ENCODE results near the gene NFKBIL1.
A peak's percentile ranks its signal among the peaks of the same experiment; 100 is the strongest.

Gene NFKBIL1

DNA sequence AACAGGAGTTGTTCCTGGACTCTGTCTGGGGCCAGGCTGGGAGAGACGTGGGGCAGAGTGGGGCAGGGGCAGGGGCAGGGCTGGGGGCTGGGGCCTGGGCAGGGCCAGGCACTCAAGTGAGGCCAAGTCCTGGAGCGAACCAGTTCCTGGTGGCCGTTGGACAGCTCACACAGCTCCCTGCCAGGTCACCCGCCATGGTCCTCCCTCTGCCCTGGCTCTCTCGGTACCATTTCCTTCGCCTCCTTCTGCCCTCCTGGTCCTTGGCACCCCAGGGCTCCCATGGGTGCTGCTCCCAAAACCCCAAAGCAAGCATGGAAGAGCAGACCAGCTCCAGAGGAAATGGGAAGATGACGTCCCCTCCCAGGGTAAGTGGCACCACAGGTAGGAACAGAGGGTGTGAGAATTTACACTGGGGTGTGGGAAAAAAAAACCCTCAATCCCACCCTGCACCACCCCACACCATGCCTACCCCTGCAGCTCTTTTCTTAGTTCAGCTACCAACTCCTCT is 18.5 kb upstream of the NFKBIL1 start, which contains the start of gene MCCD1:
Gene MCCD1 (plus strand): TSS at position 142 of the 508 bp plus-strand sequence. CDS start 53 bp downstream, at position 195.
- Histone ChIP-seq H3K36me3 (ENCODE audit: low read depth) (peaks cover 39% of the 10 kb centered on the region), H3K27me3 (ENCODE audit: insufficient read depth, poor library complexity, severe bottlenecking) (no peaks in the 10 kb centered on the region), H3K4me1 (ENCODE audit: insufficient read depth, poor library complexity, severe bottlenecking) (no peaks in the 10 kb centered on the region), H3K27ac (ENCODE audit: poor library complexity, severe bottlenecking) (no peak within 1 kb of the TSS), H3K4me3 (ENCODE audit: severe bottlenecking) (no peak within 1 kb of the TSS), H3K9me3 (ENCODE audit: severe bottlenecking) (no peaks in the 10 kb centered on the region)
- TF ChIP-seq, protein P1, sequence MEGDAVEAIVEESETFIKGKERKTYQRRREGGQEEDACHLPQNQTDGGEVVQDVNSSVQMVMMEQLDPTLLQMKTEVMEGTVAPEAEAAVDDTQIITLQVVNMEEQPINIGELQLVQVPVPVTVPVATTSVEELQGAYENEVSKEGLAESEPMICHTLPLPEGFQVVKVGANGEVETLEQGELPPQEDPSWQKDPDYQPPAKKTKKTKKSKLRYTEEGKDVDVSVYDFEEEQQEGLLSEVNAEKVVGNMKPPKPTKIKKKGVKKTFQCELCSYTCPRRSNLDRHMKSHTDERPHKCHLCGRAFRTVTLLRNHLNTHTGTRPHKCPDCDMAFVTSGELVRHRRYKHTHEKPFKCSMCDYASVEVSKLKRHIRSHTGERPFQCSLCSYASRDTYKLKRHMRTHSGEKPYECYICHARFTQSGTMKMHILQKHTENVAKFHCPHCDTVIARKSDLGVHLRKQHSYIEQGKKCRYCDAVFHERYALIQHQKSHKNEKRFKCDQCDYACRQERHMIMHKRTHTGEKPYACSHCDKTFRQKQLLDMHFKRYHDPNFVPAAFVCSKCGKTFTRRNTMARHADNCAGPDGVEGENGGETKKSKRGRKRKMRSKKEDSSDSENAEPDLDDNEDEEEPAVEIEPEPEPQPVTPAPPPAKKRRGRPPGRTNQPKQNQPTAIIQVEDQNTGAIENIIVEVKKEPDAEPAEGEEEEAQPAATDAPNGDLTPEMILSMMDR (IDR thresholded peaks at IDR 0.05; ENCODE audit: poor library complexity, severe bottlenecking) = no peak
- ATAC-seq (ENCODE audit: low read depth) = peak; percentile 13
- no peak for DNase-seq (ENCODE audit: low spot score)

DNA sequence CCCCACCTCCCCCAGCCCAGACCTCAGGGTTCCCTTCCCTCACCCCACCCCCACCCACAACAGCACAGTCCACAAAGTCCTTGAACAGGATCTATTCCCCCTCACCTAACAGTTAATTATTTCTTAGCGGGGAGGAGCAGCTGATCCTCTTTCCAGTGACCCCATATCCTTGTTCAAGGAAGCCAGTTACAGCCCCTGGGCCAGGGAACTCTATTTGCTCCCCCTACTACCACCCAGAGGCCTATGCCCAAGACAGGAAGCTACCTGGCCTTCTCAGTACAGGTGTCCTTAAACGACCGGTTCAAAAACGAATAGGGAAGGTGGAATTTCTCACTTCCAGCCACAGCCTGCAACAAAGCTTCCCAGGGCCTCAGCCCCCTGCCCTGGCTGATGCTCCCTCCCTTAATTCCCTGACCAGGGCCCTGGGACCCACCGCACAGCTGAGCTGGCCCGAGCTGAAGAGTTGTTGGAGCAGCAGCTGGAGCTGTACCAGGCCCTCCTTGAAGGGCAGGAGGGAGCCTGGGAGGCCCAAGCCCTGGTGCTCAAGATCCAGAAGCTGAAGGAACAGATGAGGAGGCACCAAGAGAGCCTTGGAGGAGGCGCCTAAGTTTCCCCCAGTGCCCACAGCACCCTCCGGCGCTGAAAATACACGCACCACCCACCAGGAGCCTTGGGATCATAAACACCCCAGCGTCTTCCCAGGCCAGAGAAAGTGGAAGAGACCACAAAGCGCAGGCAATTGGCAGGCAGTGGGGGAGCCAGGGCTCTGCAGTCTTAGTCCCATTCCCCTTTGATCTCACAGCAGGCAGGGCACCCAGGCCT is 17.9 kb upstream of the NFKBIL1 start:
- Histone ChIP-seq H3K36me3 (ENCODE audit: low read depth) (peaks cover 46% of the 10 kb centered on the region), H3K27me3 (ENCODE audit: insufficient read depth, poor library complexity, severe bottlenecking) (no peaks in the 10 kb centered on the region), H3K4me1 (ENCODE audit: insufficient read depth, poor library complexity, severe bottlenecking) (no peaks in the 10 kb centered on the region), H3K27ac (ENCODE audit: poor library complexity, severe bottlenecking) (no peak overlapping the region), H3K9me3 (ENCODE audit: severe bottlenecking) (no peaks in the 10 kb centered on the region), H3K4me3 (ENCODE audit: severe bottlenecking) (no peak overlapping the region)
- no peak for DNase-seq (ENCODE audit: low spot score)
- peak; percentile 31 for ATAC-seq (ENCODE audit: low read depth)
- TF ChIP-seq, protein P1 (IDR thresholded peaks at IDR 0.05; ENCODE audit: poor library complexity, severe bottlenecking) = no peak

DNA sequence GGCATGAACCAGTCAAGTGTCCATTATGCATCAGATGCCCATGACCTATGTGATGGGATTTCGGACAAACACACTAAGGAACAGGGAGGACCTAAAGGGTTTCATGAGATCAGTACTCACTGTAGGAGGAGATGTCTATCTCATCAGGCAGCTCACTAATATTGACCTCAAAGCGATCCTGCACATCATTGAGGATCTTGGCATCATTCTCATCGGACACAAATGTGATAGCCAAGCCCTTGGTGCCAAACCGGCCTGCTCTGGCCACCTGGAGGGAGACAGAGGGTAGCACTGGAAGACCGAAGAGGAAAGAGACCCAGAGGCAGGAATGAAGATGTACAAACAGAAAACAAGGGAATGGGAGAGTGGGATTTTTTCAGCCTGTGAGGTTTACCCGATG is 16.7 kb upstream of the NFKBIL1 start:
- ATAC-seq (ENCODE audit: low read depth) (no peak), DNase-seq (ENCODE audit: low spot score) (no peak)
- no peaks in the 10 kb centered on the region for H3K9me3 ChIP-seq (ENCODE audit: severe bottlenecking)
- H3K36me3 ChIP-seq (ENCODE audit: low read depth) = peaks cover 57% of the 10 kb centered on the region
- no peak overlapping the region for H3K4me3 ChIP-seq (ENCODE audit: severe bottlenecking)
- no peaks in the 10 kb centered on the region for H3K4me1 ChIP-seq (ENCODE audit: insufficient read depth, poor library complexity, severe bottlenecking)
- H3K27ac ChIP-seq (ENCODE audit: poor library complexity, severe bottlenecking) = no peak overlapping the region
- TF ChIP-seq, protein P1 (IDR thresholded peaks at IDR 0.05; ENCODE audit: poor library complexity, severe bottlenecking) = no peak
- no peaks in the 10 kb centered on the region for H3K27me3 ChIP-seq (ENCODE audit: insufficient read depth, poor library complexity, severe bottlenecking)

DNA sequence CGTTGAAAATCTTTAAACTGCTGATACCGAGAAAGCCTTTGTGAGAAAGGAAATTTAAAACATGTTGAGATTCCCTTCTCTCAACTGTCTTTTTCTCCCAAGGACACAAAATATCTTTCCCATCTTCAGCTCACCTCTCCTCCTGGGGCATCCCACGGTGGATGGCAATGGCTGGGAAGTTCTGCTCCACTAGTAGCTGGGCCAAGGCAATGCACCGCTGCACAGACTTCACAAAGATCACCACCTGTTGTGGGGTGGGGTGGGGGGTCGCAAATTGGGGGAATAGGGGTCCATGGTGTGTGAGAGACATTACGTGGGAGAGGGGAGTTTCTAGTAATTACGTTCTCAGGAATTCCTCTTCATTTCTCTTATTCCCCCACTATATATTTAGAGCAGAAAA is 16.2 kb upstream of the NFKBIL1 start:
- DNase-seq (ENCODE audit: low spot score) = no peak
- TF ChIP-seq, protein P1 (IDR thresholded peaks at IDR 0.05; ENCODE audit: poor library complexity, severe bottlenecking) = no peak
- Histone ChIP-seq H3K4me1 (ENCODE audit: insufficient read depth, poor library complexity, severe bottlenecking) (no peaks in the 10 kb centered on the region), H3K27me3 (ENCODE audit: insufficient read depth, poor library complexity, severe bottlenecking) (no peaks in the 10 kb centered on the region), H3K27ac (ENCODE audit: poor library complexity, severe bottlenecking) (no peak overlapping the region), H3K9me3 (ENCODE audit: severe bottlenecking) (no peaks in the 10 kb centered on the region), H3K36me3 (ENCODE audit: low read depth) (peaks cover 62% of the 10 kb centered on the region), H3K4me3 (ENCODE audit: severe bottlenecking) (no peak overlapping the region)
- no peak for ATAC-seq (ENCODE audit: low read depth)
